Neural crest cell (in vitro differentiated cells): ENCODE data around the gene NLGN1. TPM values are rescaled to one million over a fixed set of nuclear protein-coding genes. Genes with fewer than 3 reads are reported as not detected.

Source experiments
- DNase-seq: peaks from one replicate; pipeline ENCODE4 v3.0.0; 2021; ENCODE audit warnings: low read depth, mixed read lengths, low spot score
- H3K27ac Mint-ChIP-seq: one replicate; pipeline ENCODE4 v1.8.0; 2021; ENCODE audit warnings: mild to moderate bottlenecking, mixed read lengths; ENCODE audit not compliant: unreplicated experiment
- H3K27me3 Mint-ChIP-seq: 2 replicates; pipeline ENCODE4 v1.8.0; 2021; ENCODE audit warnings: low read depth, mild to moderate bottlenecking, mixed read lengths
- H3K36me3 Mint-ChIP-seq: 2 replicates; pipeline ENCODE4 v1.8.0; 2021; ENCODE audit warnings: low read depth, mild to moderate bottlenecking, mixed read lengths
- H3K4me1 Mint-ChIP-seq: 2 replicates; pipeline ENCODE4 v1.8.0; 2021; ENCODE audit warnings: mixed read lengths
- H3K4me3 Mint-ChIP-seq: one replicate; pipeline ENCODE4 v1.8.0; 2021; ENCODE audit warnings: mild to moderate bottlenecking, mixed read lengths
- H3K9me3 Mint-ChIP-seq: 2 replicates; pipeline ENCODE4 v1.8.0; 2021; ENCODE audit warnings: mixed read lengths
- CTCF ChIP-seq: fragments of 200-600 bp; sonication (generic); conservative IDR thresholded peaks from 2 replicates; pipeline ENCODE4 v1.5.0; 2021; ENCODE audit warnings: antibody characterized with exemption, mild to moderate bottlenecking
- total RNA-seq: library from RNA; stranded (reverse); gene quantifications from 2 replicates; pipeline ENCODE4 v1.2.1, GENCODE V29; 2021

NLGN1 gene
- total RNA-seq, 1 donor from 2014 or later = 20.0 TPM

- no peaks in the 10 kb centered on the region for H3K27me3 Mint-ChIP-seq
- peak; percentile 68 for TF ChIP-seq CTCF
- DNase-seq = peak; percentile 6
- no peak overlapping the region for H3K27ac Mint-ChIP-seq
- no peaks in the 10 kb centered on the region for H3K9me3 Mint-ChIP-seq
- H3K36me3 Mint-ChIP-seq = no peaks in the 10 kb centered on the region
- H3K4me1 Mint-ChIP-seq = peaks cover 16% of the 10 kb centered on the region
- H3K4me3 Mint-ChIP-seq = no peak overlapping the region
These were observed 13.9 kb downstream of the NLGN1 start for GRCh38 chr3:173411375-173411973.

- H3K9me3 Mint-ChIP-seq = peaks cover 5% of the 10 kb centered on the region
- no peak for DNase-seq
- peaks cover 9% of the 10 kb centered on the region for H3K4me1 Mint-ChIP-seq
- H3K4me3 Mint-ChIP-seq = no peak overlapping the region
- H3K36me3 Mint-ChIP-seq = peaks cover 10% of the 10 kb centered on the region
- no peak for TF ChIP-seq CTCF
- H3K27me3 Mint-ChIP-seq = no peaks in the 10 kb centered on the region
- H3K27ac Mint-ChIP-seq = no peak overlapping the region
These were observed 18.5 kb downstream of the NLGN1 start for GRCh38 chr3:173416070-173416469.

GRCh38 chr3:173429076-173429475 lies 31.5 kb downstream of the NLGN1 start:
- peaks cover 42% of the 10 kb centered on the region for H3K36me3 Mint-ChIP-seq
- H3K27ac Mint-ChIP-seq = no peak overlapping the region
- H3K4me3 Mint-ChIP-seq = no peak overlapping the region
- no peaks in the 10 kb centered on the region for H3K27me3 Mint-ChIP-seq
- no peaks in the 10 kb centered on the region for H3K4me1 Mint-ChIP-seq
- DNase-seq = no peak
- no peak for TF ChIP-seq CTCF
- H3K9me3 Mint-ChIP-seq = peaks cover 27% of the 10 kb centered on the region

GRCh38 chr3:173429527-173429926 lies 32.0 kb downstream of the NLGN1 start:
- no peak for TF ChIP-seq CTCF
- Mint-ChIP-seq H3K27ac (no peak overlapping the region), H3K9me3 (peaks cover 27% of the 10 kb centered on the region), H3K4me1 (no peaks in the 10 kb centered on the region), H3K27me3 (no peaks in the 10 kb centered on the region), H3K4me3 (no peak overlapping the region), H3K36me3 (peaks cover 39% of the 10 kb centered on the region)
- no peak for DNase-seq

- no peak for DNase-seq
- peaks cover 5% of the 10 kb centered on the region for H3K4me1 Mint-ChIP-seq
- no peak for TF ChIP-seq CTCF
- no peaks in the 10 kb centered on the region for H3K27me3 Mint-ChIP-seq
- no peak overlapping the region for H3K27ac Mint-ChIP-seq
- no peak overlapping the region for H3K4me3 Mint-ChIP-seq
- peaks cover 31% of the 10 kb centered on the region for H3K36me3 Mint-ChIP-seq
- H3K9me3 Mint-ChIP-seq = peaks cover 19% of the 10 kb centered on the region
These were observed 33.0 kb downstream of the NLGN1 start for GRCh38 chr3:173430576-173430975.

GRCh38 chr3:173439004-173439403 lies 41.5 kb downstream of the NLGN1 start:
- DNase-seq = no peak
- no peak overlapping the region for H3K27ac Mint-ChIP-seq
- no peaks in the 10 kb centered on the region for H3K27me3 Mint-ChIP-seq
- no peak overlapping the region for H3K4me3 Mint-ChIP-seq
- H3K4me1 Mint-ChIP-seq = peaks cover 10% of the 10 kb centered on the region
- TF ChIP-seq CTCF = no peak
- H3K9me3 Mint-ChIP-seq = peaks cover 5% of the 10 kb centered on the region
- peaks cover 4% of the 10 kb centered on the region for H3K36me3 Mint-ChIP-seq
